Measurements from ENCODE around the gene LPP.

DNA sequence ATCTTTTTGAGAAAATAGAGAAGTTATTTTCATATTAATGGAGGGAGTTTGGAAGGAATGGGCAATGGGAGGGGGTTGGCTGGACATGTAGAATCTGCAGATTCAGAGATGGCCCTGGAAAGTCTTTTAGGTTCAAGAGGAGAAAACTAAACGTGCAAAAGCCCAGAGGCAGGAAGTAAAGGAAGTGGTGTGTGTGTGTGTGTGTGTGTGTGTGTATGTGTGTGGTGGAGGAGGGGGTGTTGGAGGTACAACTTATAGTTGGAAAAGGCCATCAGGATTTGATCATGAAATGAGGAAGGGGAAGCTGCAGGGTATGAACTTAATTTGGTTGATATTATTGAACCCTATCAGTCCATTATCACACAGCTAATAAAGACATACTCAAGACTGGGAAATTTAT, 5.6 kb upstream of the LPP start:
- TF ChIP-seq POLR2A (IDR thresholded peaks at IDR 0.05) (no peak), EP300 (IDR thresholded peaks at IDR 0.05) (no peak), POLR2AphosphoS5 (IDR thresholded peaks at IDR 0.05) (no peak)
- TF ChIP-seq, protein P1, sequence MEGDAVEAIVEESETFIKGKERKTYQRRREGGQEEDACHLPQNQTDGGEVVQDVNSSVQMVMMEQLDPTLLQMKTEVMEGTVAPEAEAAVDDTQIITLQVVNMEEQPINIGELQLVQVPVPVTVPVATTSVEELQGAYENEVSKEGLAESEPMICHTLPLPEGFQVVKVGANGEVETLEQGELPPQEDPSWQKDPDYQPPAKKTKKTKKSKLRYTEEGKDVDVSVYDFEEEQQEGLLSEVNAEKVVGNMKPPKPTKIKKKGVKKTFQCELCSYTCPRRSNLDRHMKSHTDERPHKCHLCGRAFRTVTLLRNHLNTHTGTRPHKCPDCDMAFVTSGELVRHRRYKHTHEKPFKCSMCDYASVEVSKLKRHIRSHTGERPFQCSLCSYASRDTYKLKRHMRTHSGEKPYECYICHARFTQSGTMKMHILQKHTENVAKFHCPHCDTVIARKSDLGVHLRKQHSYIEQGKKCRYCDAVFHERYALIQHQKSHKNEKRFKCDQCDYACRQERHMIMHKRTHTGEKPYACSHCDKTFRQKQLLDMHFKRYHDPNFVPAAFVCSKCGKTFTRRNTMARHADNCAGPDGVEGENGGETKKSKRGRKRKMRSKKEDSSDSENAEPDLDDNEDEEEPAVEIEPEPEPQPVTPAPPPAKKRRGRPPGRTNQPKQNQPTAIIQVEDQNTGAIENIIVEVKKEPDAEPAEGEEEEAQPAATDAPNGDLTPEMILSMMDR (IDR thresholded peaks at IDR 0.05) = no peak

All from stomach (tissue), 4 donors.